K562 (cell line): ENCODE measurements around the gene RELA. TPM values are rescaled to one million over a fixed set of nuclear protein-coding genes. Genes with fewer than 3 reads are reported as not detected.
A peak's percentile ranks its signal among the peaks of the same experiment; 100 is the strongest.

Source experiments
- CBFB ChIP-seq: sonication (generic); formaldehyde crosslinking; IDR thresholded peaks from 2 replicates; pipeline ENCODE4 v1.4.0; 2020; ENCODE audit warnings: mild to moderate bottlenecking, missing genetic modification reagents
- EHMT2 ChIP-seq: fragments of 450-650 bp; IDR thresholded peaks from 2 replicates; pipeline ENCODE4 v1.6.1; 2018; ENCODE audit warnings: antibody characterized with exemption
- ETS1 ChIP-seq: conservative IDR thresholded peaks from 2 replicates; pipeline ENCODE4 v1.6.1; 2011; ENCODE audit warnings: low read depth, mild to moderate bottlenecking, low read length; ENCODE audit not compliant: control insufficient read depth
- HOXB6 ChIP-seq: fragments of 250-450 bp; sonication (Bioruptor Pico); IDR thresholded peaks from 2 replicates; pipeline ENCODE4 v1.5.1; 2022; ENCODE audit warnings: mild to moderate bottlenecking, borderline replicate concordance
- OTX1 ChIP-seq: fragments of 450-650 bp; formaldehyde crosslinking; IDR thresholded peaks from 2 replicates; pipeline ENCODE4 v1.4.0; 2022; ENCODE audit warnings: mild to moderate bottlenecking
- POLR2G ChIP-seq: fragments of 200-400 bp; formaldehyde crosslinking; IDR thresholded peaks from 2 replicates; pipeline ENCODE4 v1.6.1; 2017; ENCODE audit warnings: low read depth, mild to moderate bottlenecking, antibody characterized with exemption, low read length, moderate library complexity
- RBM15 ChIP-seq: fragments of 200-400 bp; formaldehyde crosslinking; IDR thresholded peaks from 2 replicates; pipeline ENCODE4 v1.6.1; 2018; ENCODE audit warnings: mild to moderate bottlenecking, low read length, moderate library complexity; ENCODE audit not compliant: insufficient read depth
- RFX1 ChIP-seq: fragments of 450-650 bp; IDR thresholded peaks from 2 replicates; pipeline ENCODE4 v1.6.1; 2016; ENCODE audit warnings: mild to moderate bottlenecking, moderate library complexity
- TFAP4 ChIP-seq: sonication (generic); formaldehyde crosslinking; IDR thresholded peaks from 2 replicates; pipeline ENCODE4 v1.8.0; 2022; ENCODE audit warnings: missing genetic modification reagents, mild to moderate bottlenecking, moderate library complexity, borderline replicate concordance
- TFE3 ChIP-seq: fragments of 450-650 bp; formaldehyde crosslinking; IDR thresholded peaks from 2 replicates; pipeline ENCODE4 v1.4.0; 2020; ENCODE audit warnings: mild to moderate bottlenecking, mixed read lengths
- TOE1 ChIP-seq, 2 experiments: fragments of 450-650 bp in 1 of 2; sonication (generic) in 1 of 2; formaldehyde crosslinking in 1 of 2; IDR thresholded peaks; 2 replicates each; pipeline versions ENCODE4 v1.7.1 to v1.8.0; 2016 to 2022; ENCODE audit warnings: borderline replicate concordance in 2 of 2, mild to moderate bottlenecking in 2 of 2, antibody characterized with exemption in 1 of 2, inconsistent platforms in 1 of 2, low read depth in 1 of 2, missing genetic modification reagents in 1 of 2, moderate library complexity in 1 of 2
- UBTF ChIP-seq, 2 experiments: IDR thresholded peaks; 2 replicates each; pipeline ENCODE4 v1.6.1; 2012; ENCODE audit warnings: improper control_type of control experiment in 2 of 2, low read depth in 2 of 2, low read length in 2 of 2, borderline replicate concordance in 1 of 2
- ZNF133 ChIP-seq: fragments of 250-450 bp; sonication (Bioruptor Pico); IDR thresholded peaks from 2 replicates; pipeline ENCODE4 v1.4.0; 2020; ENCODE audit warnings: mild to moderate bottlenecking
- ZNF507 ChIP-seq: conservative IDR thresholded peaks from 2 replicates; pipeline ENCODE4 v1.6.1; 2017; ENCODE audit warnings: missing genetic modification characterization, missing compliant biosample characterization
- polyA plus RNA-seq, 8 experiments: library from polyadenylated mRNA; depleted of rRNA in 4 of 8; stranded (reverse) in 5 of 8; unstranded in 3 of 8; fragments of >200 nt; fragmentation: Nextera tagmentation in 2 of 8; fragmentation: Illumina TruSeq in 1 of 8; extraction: Ambion mirVana in 2 of 8; extraction: Trizol in 1 of 8; gene quantifications; 2 replicates each; pipeline versions ENCODE4 v1.2.1 to v1.2.3, GENCODE V29; 2011 to 2014; ENCODE audit warnings: inconsistent platforms in 1 of 8, missing spikeins in 1 of 8
- total RNA-seq, 7 experiments: library from RNA; depleted of rRNA in 6 of 7; stranded (reverse); fragments of >200 nt in 6 of 7; fragmentation: Illumina TruSeq in 2 of 7; extraction: Trizol in 2 of 7; gene quantifications; 2 replicates each; pipeline versions ENCODE4 v1.2.1 to v1.2.3, GENCODE V29; 2011 to 2021; ENCODE audit warnings: low replicate concordance in 1 of 7
- TF ChIP-seq, protein P1 (sequence below): fragments of 250-450 bp; sonication (Bioruptor Pico); IDR thresholded peaks from 2 replicates; pipeline ENCODE4 v1.6.1; 2021; ENCODE audit warnings: mild to moderate bottlenecking
- TF ChIP-seq, protein P2 (sequence below): fragments of 450-650 bp; formaldehyde crosslinking; IDR thresholded peaks from 2 replicates; pipeline ENCODE4 v1.4.0; 2020; ENCODE audit warnings: mild to moderate bottlenecking
- TF ChIP-seq, protein P3 (sequence below): fragments of 250-450 bp; sonication (Bioruptor Pico); IDR thresholded peaks from 2 replicates; pipeline ENCODE4 v1.4.0; 2020

Gene RELA
- total and polyA plus RNA-seq, 9 of the 15 experiments (the other 6 are each of a cell fraction or from before 2014, with no cell fraction given): 6.0 to 67.4 (median 20.6) TPM

- TF ChIP-seq TFAP4: peak; percentile 77
- TF ChIP-seq, protein P1, sequence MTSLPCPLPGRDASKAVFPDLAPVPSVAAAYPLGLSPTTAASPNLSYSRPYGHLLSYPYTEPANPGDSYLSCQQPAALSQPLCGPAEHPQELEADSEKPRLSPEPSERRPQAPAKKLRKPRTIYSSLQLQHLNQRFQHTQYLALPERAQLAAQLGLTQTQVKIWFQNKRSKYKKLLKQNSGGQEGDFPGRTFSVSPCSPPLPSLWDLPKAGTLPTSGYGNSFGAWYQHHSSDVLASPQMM: no peak
- no peak for TF ChIP-seq TFE3 (CRISPR knock-in tag)
- TF ChIP-seq POLR2G: peak; percentile 82
- TF ChIP-seq ZNF507 (tag): no peak
- TF ChIP-seq RBM15: no peak
- TF ChIP-seq EHMT2: no peak
- TF ChIP-seq OTX1 (CRISPR knock-in tag): 0 out of 2 replicates have a peak, but pooled peaks have one; percentile 32
- no peak for TF ChIP-seq CBFB (CRISPR knock-in tag)
- TF ChIP-seq TOE1 (IDR thresholded peaks at IDR 0.05; ENCODE audit: borderline replicate concordance): peak; percentile 98
- TF ChIP-seq TOE1 (CRISPR knock-in tag; IDR thresholded peaks at IDR 0.05; ENCODE audit: borderline replicate concordance, low read depth): no peak
- 0 out of 2 replicates have a peak, but pooled peaks have one; percentile 55 for TF ChIP-seq ETS1
- no peak for TF ChIP-seq HOXB6 (CRISPR knock-in tag)
- TF ChIP-seq, protein P2, sequence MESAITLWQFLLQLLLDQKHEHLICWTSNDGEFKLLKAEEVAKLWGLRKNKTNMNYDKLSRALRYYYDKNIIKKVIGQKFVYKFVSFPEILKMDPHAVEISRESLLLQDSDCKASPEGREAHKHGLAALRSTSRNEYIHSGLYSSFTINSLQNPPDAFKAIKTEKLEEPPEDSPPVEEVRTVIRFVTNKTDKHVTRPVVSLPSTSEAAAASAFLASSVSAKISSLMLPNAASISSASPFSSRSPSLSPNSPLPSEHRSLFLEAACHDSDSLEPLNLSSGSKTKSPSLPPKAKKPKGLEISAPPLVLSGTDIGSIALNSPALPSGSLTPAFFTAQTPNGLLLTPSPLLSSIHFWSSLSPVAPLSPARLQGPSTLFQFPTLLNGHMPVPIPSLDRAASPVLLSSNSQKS (CRISPR knock-in tag): no peak
- no peak; a peak in 1 of 4 replicates for TF ChIP-seq UBTF (IDR thresholded peaks at IDR 0.05; ENCODE audit: borderline replicate concordance in 1 of 2, low read depth in 2 of 2, low read length in 2 of 2)
- no peak for TF ChIP-seq ZNF133 (CRISPR knock-in tag)
- TF ChIP-seq, protein P3, sequence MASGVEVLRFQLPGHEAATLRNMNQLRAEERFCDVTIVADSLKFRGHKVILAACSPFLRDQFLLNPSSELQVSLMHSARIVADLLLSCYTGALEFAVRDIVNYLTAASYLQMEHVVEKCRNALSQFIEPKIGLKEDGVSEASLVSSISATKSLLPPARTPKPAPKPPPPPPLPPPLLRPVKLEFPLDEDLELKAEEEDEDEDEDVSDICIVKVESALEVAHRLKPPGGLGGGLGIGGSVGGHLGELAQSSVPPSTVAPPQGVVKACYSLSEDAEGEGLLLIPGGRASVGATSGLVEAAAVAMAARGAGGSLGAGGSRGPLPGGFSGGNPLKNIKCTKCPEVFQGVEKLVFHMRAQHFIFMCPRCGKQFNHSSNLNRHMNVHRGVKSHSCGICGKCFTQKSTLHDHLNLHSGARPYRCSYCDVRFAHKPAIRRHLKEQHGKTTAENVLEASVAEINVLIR: peak; percentile 85
- TF ChIP-seq RFX1: peak; percentile 71; the same call in 1 of the 2 replicates
These were observed 47.3 kb downstream of the RELA start, which contains the start of gene PCNX3 (continued) for GRCh38 chr11:65615229-65615949.
